A549 (cell line): Measurements from ENCODE around the gene RNU5D-1.

ENCODE experiments used
- FOSL2 ChIP-seq, 2 experiments: fragments of 450-650 bp in 1 of 2; fragments of >200 bp in 1 of 2; sonication (Bioruptor Twin) in 1 of 2; formaldehyde crosslinking; IDR thresholded peaks; 2 replicates each; pipeline versions ENCODE4 v1.5.0 to v1.6.1; 2016 to 2020; ENCODE audit warnings: mild to moderate bottlenecking in 1 of 2, moderate library complexity in 1 of 2
- JUNB ChIP-seq: fragments of >200 bp; sonication (Bioruptor Twin); formaldehyde crosslinking; IDR thresholded peaks from 2 replicates; pipeline ENCODE4 v1.6.1; 2016
- NPAS2 ChIP-seq: fragments of 250-450 bp; sonication (Bioruptor Pico); IDR thresholded peaks from 2 replicates; pipeline ENCODE4 v1.8.0; 2022; ENCODE audit warnings: mild to moderate bottlenecking, moderate library complexity, borderline replicate concordance
- ZSCAN20 ChIP-seq: fragments of 250-450 bp; sonication (Bioruptor Pico); IDR thresholded peaks from 2 replicates; pipeline ENCODE4 v1.8.0; 2022; ENCODE audit warnings: mild to moderate bottlenecking, moderate library complexity
- TF ChIP-seq, protein P1 (sequence below): fragments of >200 bp; sonication (Bioruptor Twin); formaldehyde crosslinking; IDR thresholded peaks from 3 replicates; pipeline ENCODE4 v1.5.1; 2016

DNA sequence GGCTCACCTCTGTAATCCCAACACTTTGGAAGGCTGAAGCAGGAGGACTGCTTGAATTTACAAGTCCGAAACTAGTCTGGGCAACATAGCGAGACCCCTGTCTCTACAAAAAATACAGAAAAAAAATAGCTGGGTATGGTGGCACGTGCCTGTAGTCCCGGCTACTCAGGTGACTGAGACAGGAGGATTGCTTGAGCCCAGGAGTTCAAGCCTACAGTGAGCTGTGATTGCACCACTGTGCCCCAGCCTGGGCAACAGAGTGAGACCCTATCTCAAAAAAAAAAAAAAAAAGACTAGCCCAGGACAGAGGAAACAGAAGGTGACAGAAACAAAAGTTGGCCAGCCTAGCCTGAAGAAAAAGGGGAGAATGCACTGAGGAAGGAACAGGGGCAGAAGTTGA is 35.3 kb downstream of the RNU5D-1 start:
- TF ChIP-seq, protein P1, sequence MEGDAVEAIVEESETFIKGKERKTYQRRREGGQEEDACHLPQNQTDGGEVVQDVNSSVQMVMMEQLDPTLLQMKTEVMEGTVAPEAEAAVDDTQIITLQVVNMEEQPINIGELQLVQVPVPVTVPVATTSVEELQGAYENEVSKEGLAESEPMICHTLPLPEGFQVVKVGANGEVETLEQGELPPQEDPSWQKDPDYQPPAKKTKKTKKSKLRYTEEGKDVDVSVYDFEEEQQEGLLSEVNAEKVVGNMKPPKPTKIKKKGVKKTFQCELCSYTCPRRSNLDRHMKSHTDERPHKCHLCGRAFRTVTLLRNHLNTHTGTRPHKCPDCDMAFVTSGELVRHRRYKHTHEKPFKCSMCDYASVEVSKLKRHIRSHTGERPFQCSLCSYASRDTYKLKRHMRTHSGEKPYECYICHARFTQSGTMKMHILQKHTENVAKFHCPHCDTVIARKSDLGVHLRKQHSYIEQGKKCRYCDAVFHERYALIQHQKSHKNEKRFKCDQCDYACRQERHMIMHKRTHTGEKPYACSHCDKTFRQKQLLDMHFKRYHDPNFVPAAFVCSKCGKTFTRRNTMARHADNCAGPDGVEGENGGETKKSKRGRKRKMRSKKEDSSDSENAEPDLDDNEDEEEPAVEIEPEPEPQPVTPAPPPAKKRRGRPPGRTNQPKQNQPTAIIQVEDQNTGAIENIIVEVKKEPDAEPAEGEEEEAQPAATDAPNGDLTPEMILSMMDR = no peak
- TF ChIP-seq ZSCAN20 (CRISPR knock-in tag) = no peak
- no peak for TF ChIP-seq JUNB
- no peak for TF ChIP-seq NPAS2 (CRISPR knock-in tag)
- TF ChIP-seq FOSL2 (IDR thresholded peaks at IDR 0.05) = no peak
- TF ChIP-seq FOSL2 (CRISPR knock-in tag; IDR thresholded peaks at IDR 0.05) = no peak
